OCI-LY1 (cell line): Measurements from ENCODE around the gene TSPAN6.

Experiments
- H2AFZ ChIP-seq: fragments of 200-600 bp; sonication (generic), shearing (Covaris generic); 2 replicates; pipeline ENCODE4 v1.6.0; 2014; ENCODE audit warnings: antibody characterized with exemption, mild to moderate bottlenecking, low read length
- H3F3A ChIP-seq: fragments of 200-600 bp; sonication (generic), shearing (Covaris generic); 2 replicates; pipeline ENCODE4 v1.6.0; 2014; ENCODE audit warnings: mild to moderate bottlenecking, antibody characterized with exemption, low read length, moderate library complexity; ENCODE audit not compliant: insufficient read depth
- H3K27ac ChIP-seq: fragments of 200-600 bp; sonication (generic); 2 replicates; pipeline ENCODE4 v1.5.1; 2014; ENCODE audit warnings: low read length, mixed run types, mild to moderate bottlenecking, low read depth; ENCODE audit not compliant: poor library complexity, severe bottlenecking
- H3K27me3 ChIP-seq: fragments of 200-600 bp; sonication (generic); 2 replicates; pipeline ENCODE4 v1.6.0; 2014; ENCODE audit warnings: antibody characterized with exemption, mild to moderate bottlenecking, low read length, moderate library complexity; ENCODE audit not compliant: insufficient read depth
- H3K36me3 ChIP-seq: fragments of 200-600 bp; sonication (generic); 2 replicates; pipeline ENCODE4 v1.6.1; 2014; ENCODE audit warnings: mild to moderate bottlenecking, antibody characterized with exemption, low read length, moderate library complexity, mixed read lengths; ENCODE audit not compliant: insufficient read depth
- H3K4me1 ChIP-seq: fragments of 200-600 bp; sonication (generic); 2 replicates; pipeline ENCODE4 v1.5.1; 2014; ENCODE audit warnings: mild to moderate bottlenecking, low read length, moderate library complexity; ENCODE audit not compliant: insufficient read depth, severe bottlenecking
- H3K4me2 ChIP-seq: fragments of 200-600 bp; sonication (generic), shearing (Covaris generic); 2 replicates; pipeline ENCODE4 v1.6.1; 2014; ENCODE audit warnings: low read length
- H3K4me3 ChIP-seq: fragments of 200-600 bp; sonication (generic); 2 replicates; pipeline ENCODE4 v1.5.1; 2014; ENCODE audit warnings: low read length, low read depth, mild to moderate bottlenecking, mixed read lengths; ENCODE audit not compliant: poor library complexity, severe bottlenecking
- H3K79me2 ChIP-seq: fragments of 200-600 bp; shearing (Covaris generic); 2 replicates; pipeline ENCODE4 v1.6.1; 2016; ENCODE audit warnings: mixed run types, low read length, mixed read lengths; ENCODE audit not compliant: insufficient read depth
- H3K9ac ChIP-seq: fragments of 200-600 bp; sonication (generic), shearing (Covaris generic); 2 replicates; pipeline ENCODE4 v1.6.1; 2014; ENCODE audit warnings: mild to moderate bottlenecking, low read length, mixed read lengths
- H3K9me2 ChIP-seq: fragments of 200-600 bp; sonication (generic), shearing (Covaris generic); 2 replicates; pipeline ENCODE4 v1.6.1; 2014; ENCODE audit warnings: low read depth, mild to moderate bottlenecking, low read length, mixed read lengths
- H3K9me3 ChIP-seq: fragments of 200-600 bp; shearing (Covaris generic); 2 replicates; pipeline ENCODE4 v1.6.1; 2014; ENCODE audit warnings: low read length, mixed read lengths
- H4K20me1 ChIP-seq: fragments of 200-600 bp; sonication (generic), shearing (Covaris generic); 2 replicates; pipeline ENCODE4 v1.6.0; 2016; ENCODE audit warnings: mild to moderate bottlenecking, low read length; ENCODE audit not compliant: insufficient read depth
- CTCF ChIP-seq: fragments of 200-600 bp; sonication (generic), shearing (Covaris generic); IDR thresholded peaks from 2 replicates; pipeline ENCODE4 v1.5.1; 2017; ENCODE audit warnings: mild to moderate bottlenecking, antibody characterized with exemption, low read length, moderate library complexity, mixed read lengths
- EZH2 ChIP-seq: fragments of 200-600 bp; sonication (generic), shearing (Covaris generic); IDR thresholded peaks from 2 replicates; pipeline ENCODE4 v1.8.0; 2017; ENCODE audit warnings: borderline replicate concordance, mixed run types, mild to moderate bottlenecking, antibody characterized with exemption, low read length, moderate library complexity, mixed read lengths

TSPAN6 gene

GRCh38 chrX:100643212-100643611 is 6.6 kb upstream of the TSPAN6 start:
- Histone ChIP-seq H4K20me1 (no peaks in the 10 kb centered on the region), H3K79me2 (no peaks in the 10 kb centered on the region), H3K4me2 (no peak overlapping the region), H2AFZ (no peak overlapping the region), H3K4me3 (no peak overlapping the region), H3K4me1 (no peaks in the 10 kb centered on the region), H3K9me2 (no peaks in the 10 kb centered on the region), H3K27me3 (no peaks in the 10 kb centered on the region), H3K9me3 (no peaks in the 10 kb centered on the region), H3K27ac (no peak overlapping the region), H3K36me3 (no peaks in the 10 kb centered on the region), H3F3A (no peaks in the 10 kb centered on the region), H3K9ac (no peak overlapping the region)
- TF ChIP-seq CTCF: no peak
- TF ChIP-seq EZH2: no peak

- no peak for TF ChIP-seq EZH2
- no peak for TF ChIP-seq CTCF
Measured at GRCh38 chrX:100642290-100642689, 5.7 kb upstream of the TSPAN6 start.

GRCh38 chrX:100635989-100636320 is 651 bp downstream of the TSPAN6 start:
- peak overlapping the region; percentile 54; the same call in 1 of the 2 replicates for H3K4me2 ChIP-seq
- TF ChIP-seq EZH2 (no peak), CTCF (no peak)
- H3K9me3 ChIP-seq: no peaks in the 10 kb centered on the region
- no peaks in the 10 kb centered on the region for H3K79me2 ChIP-seq
- H2AFZ ChIP-seq: no peak overlapping the region
- H4K20me1 ChIP-seq: no peaks in the 10 kb centered on the region
- H3K4me1 ChIP-seq: no peaks in the 10 kb centered on the region
- H3F3A ChIP-seq: no peaks in the 10 kb centered on the region
- H3K27ac ChIP-seq: no peak overlapping the region
- H3K9me2 ChIP-seq: no peaks in the 10 kb centered on the region
- H3K9ac ChIP-seq: no peak overlapping the region
- H3K4me3 ChIP-seq: peak overlapping the region; percentile 53
- H3K27me3 ChIP-seq: no peaks in the 10 kb centered on the region
- no peaks in the 10 kb centered on the region for H3K36me3 ChIP-seq

More at GRCh38 chrX:100642290-100642689, 5.7 kb upstream of the TSPAN6 start:
- H3K4me2 ChIP-seq: no peak overlapping the region
- H3F3A ChIP-seq: no peaks in the 10 kb centered on the region
- no peaks in the 10 kb centered on the region for H4K20me1 ChIP-seq
- no peaks in the 10 kb centered on the region for H3K9me3 ChIP-seq
- no peak overlapping the region for H3K27ac ChIP-seq
- no peaks in the 10 kb centered on the region for H3K9me2 ChIP-seq
- H3K4me1 ChIP-seq: no peaks in the 10 kb centered on the region
- no peaks in the 10 kb centered on the region for H3K79me2 ChIP-seq
- no peak overlapping the region for H3K4me3 ChIP-seq
- H3K27me3 ChIP-seq: no peaks in the 10 kb centered on the region
- H2AFZ ChIP-seq: no peak overlapping the region
- no peaks in the 10 kb centered on the region for H3K36me3 ChIP-seq
- H3K9ac ChIP-seq: no peak overlapping the region
